Keratinocyte (primary cell): ENCODE results near the gene AWAT2. TPM values are rescaled to one million over a fixed set of nuclear protein-coding genes. Genes with fewer than 3 reads are reported as not detected.

Experiments used
- DNase-seq: peaks from one replicate; pipeline ENCODE4 v3.0.0-alpha.2; 2011; ENCODE audit warnings: low read depth, missing footprints, low spot score
- FAIRE-seq: peaks from 2 replicates; lab custom pipeline; 2011; peaks lifted over from hg19 to GRCh38; lab: Jason Lieb, UNC
- H2AFZ ChIP-seq: 2 replicates; pipeline ENCODE4 v1.6.0; 2012; ENCODE audit warnings: low read length, control low read depth, inconsistent platforms; ENCODE audit not compliant: control insufficient read depth
- H3K27ac ChIP-seq: 2 replicates; pipeline ENCODE4 v1.5.1; 2011; ENCODE audit warnings: low read length; ENCODE audit not compliant: control insufficient read depth, insufficient read depth
- H3K27me3 ChIP-seq: 3 replicates; pipeline ENCODE4 v1.6.0; 2011; ENCODE audit warnings: low read length; ENCODE audit not compliant: control insufficient read depth, insufficient read depth; ENCODE audit errors: extremely low read depth
- H3K36me3 ChIP-seq, 2 experiments: 2 replicates in 1 of 2; 3 replicates in 1 of 2; pipeline ENCODE4 v1.5.1; 2011; ENCODE audit warnings: low read length in 2 of 2, mild to moderate bottlenecking in 1 of 2; ENCODE audit not compliant: control insufficient read depth in 2 of 2, insufficient read depth in 2 of 2; ENCODE audit errors: extremely low read depth in 1 of 2
- H3K4me1 ChIP-seq: 3 replicates; pipeline ENCODE4 v1.5.1; 2011; ENCODE audit warnings: low read length; ENCODE audit not compliant: control insufficient read depth, insufficient read depth; ENCODE audit errors: extremely low read depth
- H3K4me2 ChIP-seq: 3 replicates; pipeline ENCODE4 v1.6.0; 2011; ENCODE audit warnings: low read depth, low read length; ENCODE audit not compliant: control insufficient read depth, insufficient read depth; ENCODE audit errors: extremely low read depth
- H3K4me3 ChIP-seq, 3 experiments: fragments of 200-600 bp in 1 of 3; sonication (generic) in 1 of 3; 2 replicates in 2 of 3; 3 replicates in 1 of 3; pipeline ENCODE4 v1.5.1; 2011 to 2016; ENCODE audit warnings: low read length in 3 of 3, mild to moderate bottlenecking in 3 of 3, control low read depth in 2 of 3, inconsistent platforms in 1 of 3, low read depth in 1 of 3, mixed read lengths in 1 of 3, mixed run types in 1 of 3, moderate library complexity in 1 of 3; ENCODE audit not compliant: control insufficient read depth in 2 of 3, insufficient read depth in 2 of 3; ENCODE audit errors: extremely low read depth in 1 of 3
- H3K79me2 ChIP-seq: 2 replicates; pipeline ENCODE4 v1.6.0; 2012; ENCODE audit warnings: low read length; ENCODE audit not compliant: control insufficient read depth, insufficient read depth
- H3K9ac ChIP-seq: 3 replicates; pipeline ENCODE4 v1.6.0; 2011; ENCODE audit warnings: low read length; ENCODE audit not compliant: control insufficient read depth, insufficient read depth; ENCODE audit errors: extremely low read depth
- H3K9me1 ChIP-seq: 3 replicates; pipeline ENCODE4 v1.6.0; 2011; ENCODE audit warnings: low read length; ENCODE audit not compliant: control insufficient read depth, insufficient read depth; ENCODE audit errors: extremely low read depth
- H3K9me3 ChIP-seq: 2 replicates; pipeline ENCODE4 v1.5.1; 2012; ENCODE audit warnings: low read depth, low read length; ENCODE audit not compliant: control insufficient read depth
- H4K20me1 ChIP-seq: 3 replicates; pipeline ENCODE4 v1.6.0; 2011; ENCODE audit warnings: low read length; ENCODE audit not compliant: control insufficient read depth, insufficient read depth; ENCODE audit errors: extremely low read depth
- CTCF ChIP-seq, 3 experiments: IDR thresholded peaks in 1 of 3; conservative IDR thresholded peaks in 1 of 3; optimal IDR thresholded peaks in 1 of 3; 2 replicates in 2 of 3; 3 replicates in 1 of 3; pipeline versions ENCODE3 to v1.5.1; 2011; ENCODE audit warnings: low read length in 3 of 3, mild to moderate bottlenecking in 3 of 3, moderate library complexity in 2 of 3, control low read depth in 1 of 3, inconsistent platforms in 1 of 3; ENCODE audit not compliant: insufficient read depth in 2 of 3; ENCODE audit errors: extremely low read depth in 1 of 3
- EZH2 ChIP-seq: IDR thresholded peaks from one replicate; pipeline ENCODE4 v1.6.1; 2012; ENCODE audit warnings: inconsistent platforms, mild to moderate bottlenecking, low read length, moderate library complexity
- dilution Hi-C: fragments of 300-500 bp; cut with MboI; formaldehyde crosslinking; loops from one replicate; pipeline ENCODE4 v1.7.0; 2020; ENCODE audit warnings: low sequenced_read_pairs; ENCODE audit not compliant: extremely low pct_ligation_motif_present
- polyA plus RNA-seq, 5 experiments: library from polyadenylated mRNA; depleted of rRNA in 3 of 5; stranded (reverse) in 3 of 5; stranded (forward) in 1 of 5; unstranded in 1 of 5; fragments of >200 nt; gene quantifications; 1 replicate in 1 of 5; 2 replicates in 3 of 5; 3 replicates in 1 of 5; pipeline versions ENCODE4 v1.2.1 to v1.2.3, GENCODE V29; 2011 to 2012; ENCODE audit warnings: missing spikeins in 2 of 5, low read depth in 1 of 5, low replicate concordance in 1 of 5

The AWAT2 gene
- polyA plus RNA-seq, 1 donor (not counting 4 experiments of a cell fraction or from before 2014, with no cell fraction given): not detected

GRCh38 chrX:70038515-70038914, 11.2 kb downstream of the AWAT2 start:
- no peak overlapping the region for H3K27ac ChIP-seq
- peaks cover 16% of the 10 kb centered on the region for H3K4me1 ChIP-seq
- dilution Hi-C loops: no loop called here
- no peaks in the 10 kb centered on the region for H3K36me3 ChIP-seq
- FAIRE-seq (no peak), DNase-seq (no peak)
- H3K79me2 ChIP-seq: no peaks in the 10 kb centered on the region
- TF ChIP-seq EZH2 (no peak), CTCF (optimal IDR thresholded peaks at IDR 0.05 in 1 of 3, IDR thresholded peaks at IDR 0.05 in 1 of 3, conservative IDR thresholded peaks at IDR 0.05 in 1 of 3; ENCODE audit: extremely low read depth in 1 of 3, insufficient read depth in 2 of 3, low read length in 3 of 3) (no peak)
- no peak overlapping the region for H2AFZ ChIP-seq
- H3K4me2 ChIP-seq: no peak overlapping the region
- H3K27me3 ChIP-seq: no peaks in the 10 kb centered on the region
- no peaks in the 10 kb centered on the region for H3K9me1 ChIP-seq
- H3K9me3 ChIP-seq: no peaks in the 10 kb centered on the region
- H3K9ac ChIP-seq: no peak overlapping the region
- no peaks in the 10 kb centered on the region for H4K20me1 ChIP-seq
- H3K4me3 ChIP-seq: no peak overlapping the region

- H4K20me1 ChIP-seq: no peaks in the 10 kb centered on the region
- H3K9ac ChIP-seq: no peak overlapping the region
- no peaks in the 10 kb centered on the region for H3K9me3 ChIP-seq
- no peaks in the 10 kb centered on the region for H3K36me3 ChIP-seq
- H3K27ac ChIP-seq: no peak overlapping the region
- TF ChIP-seq EZH2 (no peak), CTCF (optimal IDR thresholded peaks at IDR 0.05 in 1 of 3, IDR thresholded peaks at IDR 0.05 in 1 of 3, conservative IDR thresholded peaks at IDR 0.05 in 1 of 3; ENCODE audit: extremely low read depth in 1 of 3, insufficient read depth in 2 of 3, low read length in 3 of 3) (no peak)
- peaks cover 5% of the 10 kb centered on the region for H3K4me1 ChIP-seq
- H2AFZ ChIP-seq: no peak overlapping the region
- no peaks in the 10 kb centered on the region for H3K27me3 ChIP-seq
- H3K9me1 ChIP-seq: no peaks in the 10 kb centered on the region
- no peaks in the 10 kb centered on the region for H3K79me2 ChIP-seq
- FAIRE-seq: no peak
- DNase-seq: no peak
- no peak overlapping the region for H3K4me2 ChIP-seq
- no peak overlapping the region for H3K4me3 ChIP-seq
- dilution Hi-C loops: no loop called here
These were observed 15.1 kb downstream of the AWAT2 start for GRCh38 chrX:70034646-70035045.
